ENCODE data around the gene PRPF39. TPM values are rescaled to one million over a fixed set of nuclear protein-coding genes. Genes with fewer than 3 reads are reported as not detected.

Gene PRPF39
- polyA plus RNA-seq, 1 donor from 2014 or later = 138 TPM

DNA sequence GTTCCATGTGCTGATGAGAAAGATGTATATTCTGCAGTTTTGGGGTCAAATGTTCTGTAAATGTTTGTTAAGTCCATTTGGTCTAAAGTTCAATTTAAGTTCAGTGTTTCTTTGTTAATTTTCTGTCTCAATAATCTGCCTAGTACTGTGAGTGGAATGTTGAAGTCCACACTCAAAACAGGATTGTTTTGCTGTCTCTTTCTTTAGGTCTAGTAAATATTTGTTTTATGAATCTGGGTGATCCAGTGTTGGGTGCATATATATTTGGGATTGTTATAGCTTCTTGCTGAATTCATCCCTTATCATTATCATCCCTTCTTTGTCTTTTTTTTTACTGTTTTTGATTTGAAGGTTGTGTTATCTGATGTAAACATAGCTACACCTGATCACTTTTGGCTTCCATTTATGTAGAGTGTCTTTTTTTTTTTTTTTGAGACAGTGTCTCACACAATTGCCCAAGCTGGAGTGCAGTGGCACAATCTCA is 26.0 kb upstream of the PRPF39 start:
- Histone ChIP-seq H3K9ac (ENCODE audit: low read length) (no peak overlapping the region), H3K9me3 (ENCODE audit: low read length) (no peaks in the 10 kb centered on the region), H3K27ac (ENCODE audit: low read length) (no peak overlapping the region), H3K36me3 (ENCODE audit: insufficient read depth, low read length) (peaks cover 9% of the 10 kb centered on the region), H4K20me1 (ENCODE audit: insufficient read depth) (no peaks in the 10 kb centered on the region), H3K4me3 (ENCODE audit: low read length) (no peak overlapping the region), H2AFZ (ENCODE audit: low read depth, low read length) (no peak overlapping the region), H3K27me3 (ENCODE audit: insufficient read depth, low read depth, low read length) (no peaks in the 10 kb centered on the region), H3K9me2 (ENCODE audit: insufficient read depth, low read length) (no peaks in the 10 kb centered on the region), H3K4me2 (ENCODE audit: low read length) (no peak overlapping the region), H3F3A (ENCODE audit: insufficient read depth, low read length, poor library complexity, severe bottlenecking) (no peaks in the 10 kb centered on the region), H3K79me2 (replicated peaks; ENCODE audit: insufficient read depth, low read length) (no peaks in the 10 kb centered on the region)
- TF ChIP-seq, protein P1, sequence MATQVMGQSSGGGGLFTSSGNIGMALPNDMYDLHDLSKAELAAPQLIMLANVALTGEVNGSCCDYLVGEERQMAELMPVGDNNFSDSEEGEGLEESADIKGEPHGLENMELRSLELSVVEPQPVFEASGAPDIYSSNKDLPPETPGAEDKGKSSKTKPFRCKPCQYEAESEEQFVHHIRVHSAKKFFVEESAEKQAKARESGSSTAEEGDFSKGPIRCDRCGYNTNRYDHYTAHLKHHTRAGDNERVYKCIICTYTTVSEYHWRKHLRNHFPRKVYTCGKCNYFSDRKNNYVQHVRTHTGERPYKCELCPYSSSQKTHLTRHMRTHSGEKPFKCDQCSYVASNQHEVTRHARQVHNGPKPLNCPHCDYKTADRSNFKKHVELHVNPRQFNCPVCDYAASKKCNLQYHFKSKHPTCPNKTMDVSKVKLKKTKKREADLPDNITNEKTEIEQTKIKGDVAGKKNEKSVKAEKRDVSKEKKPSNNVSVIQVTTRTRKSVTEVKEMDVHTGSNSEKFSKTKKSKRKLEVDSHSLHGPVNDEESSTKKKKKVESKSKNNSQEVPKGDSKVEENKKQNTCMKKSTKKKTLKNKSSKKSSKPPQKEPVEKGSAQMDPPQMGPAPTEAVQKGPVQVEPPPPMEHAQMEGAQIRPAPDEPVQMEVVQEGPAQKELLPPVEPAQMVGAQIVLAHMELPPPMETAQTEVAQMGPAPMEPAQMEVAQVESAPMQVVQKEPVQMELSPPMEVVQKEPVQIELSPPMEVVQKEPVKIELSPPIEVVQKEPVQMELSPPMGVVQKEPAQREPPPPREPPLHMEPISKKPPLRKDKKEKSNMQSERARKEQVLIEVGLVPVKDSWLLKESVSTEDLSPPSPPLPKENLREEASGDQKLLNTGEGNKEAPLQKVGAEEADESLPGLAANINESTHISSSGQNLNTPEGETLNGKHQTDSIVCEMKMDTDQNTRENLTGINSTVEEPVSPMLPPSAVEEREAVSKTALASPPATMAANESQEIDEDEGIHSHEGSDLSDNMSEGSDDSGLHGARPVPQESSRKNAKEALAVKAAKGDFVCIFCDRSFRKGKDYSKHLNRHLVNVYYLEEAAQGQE (IDR thresholded peaks at IDR 0.05; ENCODE audit: borderline replicate concordance) = no peak
- TF ChIP-seq SMC3 (conservative IDR thresholded peaks at IDR 0.05; ENCODE audit: poor library complexity) (no peak), EP300 (conservative IDR thresholded peaks at IDR 0.05; ENCODE audit: poor library complexity, severe bottlenecking) (no peak), RAD21 (conservative IDR thresholded peaks at IDR 0.05) (no peak), POLR2AphosphoS5 (IDR thresholded peaks at IDR 0.05) (no peak), MXI1 (conservative IDR thresholded peaks at IDR 0.05; ENCODE audit: poor library complexity, severe bottlenecking) (no peak), EZH2 (IDR thresholded peaks at IDR 0.05; ENCODE audit: borderline replicate concordance, insufficient read depth, low read length, poor library complexity, severe bottlenecking) (no peak), TAF1 (IDR thresholded peaks at IDR 0.05; ENCODE audit: low read depth) (no peak)
- TF ChIP-seq, protein P2, sequence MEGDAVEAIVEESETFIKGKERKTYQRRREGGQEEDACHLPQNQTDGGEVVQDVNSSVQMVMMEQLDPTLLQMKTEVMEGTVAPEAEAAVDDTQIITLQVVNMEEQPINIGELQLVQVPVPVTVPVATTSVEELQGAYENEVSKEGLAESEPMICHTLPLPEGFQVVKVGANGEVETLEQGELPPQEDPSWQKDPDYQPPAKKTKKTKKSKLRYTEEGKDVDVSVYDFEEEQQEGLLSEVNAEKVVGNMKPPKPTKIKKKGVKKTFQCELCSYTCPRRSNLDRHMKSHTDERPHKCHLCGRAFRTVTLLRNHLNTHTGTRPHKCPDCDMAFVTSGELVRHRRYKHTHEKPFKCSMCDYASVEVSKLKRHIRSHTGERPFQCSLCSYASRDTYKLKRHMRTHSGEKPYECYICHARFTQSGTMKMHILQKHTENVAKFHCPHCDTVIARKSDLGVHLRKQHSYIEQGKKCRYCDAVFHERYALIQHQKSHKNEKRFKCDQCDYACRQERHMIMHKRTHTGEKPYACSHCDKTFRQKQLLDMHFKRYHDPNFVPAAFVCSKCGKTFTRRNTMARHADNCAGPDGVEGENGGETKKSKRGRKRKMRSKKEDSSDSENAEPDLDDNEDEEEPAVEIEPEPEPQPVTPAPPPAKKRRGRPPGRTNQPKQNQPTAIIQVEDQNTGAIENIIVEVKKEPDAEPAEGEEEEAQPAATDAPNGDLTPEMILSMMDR (IDR thresholded peaks at IDR 0.05; ENCODE audit: poor library complexity, severe bottlenecking) = no peak

DNA sequence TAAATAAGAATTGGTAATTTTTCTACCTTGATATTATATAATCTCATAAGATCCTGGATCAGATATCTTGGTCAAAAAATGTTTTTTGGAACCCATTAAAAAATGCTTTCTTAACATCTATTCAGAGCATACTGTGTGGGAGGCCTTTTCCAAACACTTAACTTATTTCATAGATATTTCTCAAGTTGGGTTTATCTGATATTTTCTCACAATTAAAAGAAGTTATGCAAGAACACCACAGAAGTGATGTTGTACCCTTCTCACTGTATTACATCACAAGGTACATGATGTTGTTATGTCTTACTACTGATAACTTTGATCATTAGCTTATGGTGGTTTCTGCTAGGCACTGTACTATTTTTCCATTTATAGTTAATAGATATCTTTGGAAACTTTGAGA is 23.4 kb upstream of the PRPF39 start:
- H3K9me2 ChIP-seq (ENCODE audit: insufficient read depth, low read length) = no peaks in the 10 kb centered on the region
- no peaks in the 10 kb centered on the region for H4K20me1 ChIP-seq (ENCODE audit: insufficient read depth)
- H3K79me2 ChIP-seq (replicated peaks; ENCODE audit: insufficient read depth, low read length) = no peaks in the 10 kb centered on the region
- no peak overlapping the region for H3K27ac ChIP-seq (ENCODE audit: low read length)
- H3K9ac ChIP-seq (ENCODE audit: low read length) = no peak overlapping the region
- H3F3A ChIP-seq (ENCODE audit: insufficient read depth, low read length, poor library complexity, severe bottlenecking) = no peaks in the 10 kb centered on the region
- TF ChIP-seq, protein P2 (IDR thresholded peaks at IDR 0.05; ENCODE audit: poor library complexity, severe bottlenecking) = no peak
- TF ChIP-seq TAF1 (IDR thresholded peaks at IDR 0.05; ENCODE audit: low read depth) (no peak), EZH2 (IDR thresholded peaks at IDR 0.05; ENCODE audit: borderline replicate concordance, insufficient read depth, low read length, poor library complexity, severe bottlenecking) (no peak), RAD21 (conservative IDR thresholded peaks at IDR 0.05) (no peak), POLR2AphosphoS5 (IDR thresholded peaks at IDR 0.05) (no peak)
- no peak overlapping the region for H3K4me2 ChIP-seq (ENCODE audit: low read length)
- no peak overlapping the region for H2AFZ ChIP-seq (ENCODE audit: low read depth, low read length)
- peaks cover 9% of the 10 kb centered on the region for H3K36me3 ChIP-seq (ENCODE audit: insufficient read depth, low read length)
- H3K4me3 ChIP-seq (ENCODE audit: low read length) = no peak overlapping the region
- no peaks in the 10 kb centered on the region for H3K9me3 ChIP-seq (ENCODE audit: low read length)
- H3K27me3 ChIP-seq (ENCODE audit: insufficient read depth, low read depth, low read length) = no peaks in the 10 kb centered on the region

Data from neural cell (in vitro differentiated cells).